ENCODE results near the gene QSOX1. TPM values are rescaled to one million over a fixed set of nuclear protein-coding genes. Genes with fewer than 3 reads are reported as not detected.
"Not testable (repeated sequence)": the region's sequence is repeated elsewhere in the genome, so short reads cannot be mapped to it uniquely, and the experiment has no call there.

Gene QSOX1, protein sequence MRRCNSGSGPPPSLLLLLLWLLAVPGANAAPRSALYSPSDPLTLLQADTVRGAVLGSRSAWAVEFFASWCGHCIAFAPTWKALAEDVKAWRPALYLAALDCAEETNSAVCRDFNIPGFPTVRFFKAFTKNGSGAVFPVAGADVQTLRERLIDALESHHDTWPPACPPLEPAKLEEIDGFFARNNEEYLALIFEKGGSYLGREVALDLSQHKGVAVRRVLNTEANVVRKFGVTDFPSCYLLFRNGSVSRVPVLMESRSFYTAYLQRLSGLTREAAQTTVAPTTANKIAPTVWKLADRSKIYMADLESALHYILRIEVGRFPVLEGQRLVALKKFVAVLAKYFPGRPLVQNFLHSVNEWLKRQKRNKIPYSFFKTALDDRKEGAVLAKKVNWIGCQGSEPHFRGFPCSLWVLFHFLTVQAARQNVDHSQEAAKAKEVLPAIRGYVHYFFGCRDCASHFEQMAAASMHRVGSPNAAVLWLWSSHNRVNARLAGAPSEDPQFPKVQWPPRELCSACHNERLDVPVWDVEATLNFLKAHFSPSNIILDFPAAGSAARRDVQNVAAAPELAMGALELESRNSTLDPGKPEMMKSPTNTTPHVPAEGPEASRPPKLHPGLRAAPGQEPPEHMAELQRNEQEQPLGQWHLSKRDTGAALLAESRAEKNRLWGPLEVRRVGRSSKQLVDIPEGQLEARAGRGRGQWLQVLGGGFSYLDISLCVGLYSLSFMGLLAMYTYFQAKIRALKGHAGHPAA
- polyA plus RNA-seq = 10 to 100 TPM; 14.7 to 18.7 (median 15.8) TPM

DNA sequence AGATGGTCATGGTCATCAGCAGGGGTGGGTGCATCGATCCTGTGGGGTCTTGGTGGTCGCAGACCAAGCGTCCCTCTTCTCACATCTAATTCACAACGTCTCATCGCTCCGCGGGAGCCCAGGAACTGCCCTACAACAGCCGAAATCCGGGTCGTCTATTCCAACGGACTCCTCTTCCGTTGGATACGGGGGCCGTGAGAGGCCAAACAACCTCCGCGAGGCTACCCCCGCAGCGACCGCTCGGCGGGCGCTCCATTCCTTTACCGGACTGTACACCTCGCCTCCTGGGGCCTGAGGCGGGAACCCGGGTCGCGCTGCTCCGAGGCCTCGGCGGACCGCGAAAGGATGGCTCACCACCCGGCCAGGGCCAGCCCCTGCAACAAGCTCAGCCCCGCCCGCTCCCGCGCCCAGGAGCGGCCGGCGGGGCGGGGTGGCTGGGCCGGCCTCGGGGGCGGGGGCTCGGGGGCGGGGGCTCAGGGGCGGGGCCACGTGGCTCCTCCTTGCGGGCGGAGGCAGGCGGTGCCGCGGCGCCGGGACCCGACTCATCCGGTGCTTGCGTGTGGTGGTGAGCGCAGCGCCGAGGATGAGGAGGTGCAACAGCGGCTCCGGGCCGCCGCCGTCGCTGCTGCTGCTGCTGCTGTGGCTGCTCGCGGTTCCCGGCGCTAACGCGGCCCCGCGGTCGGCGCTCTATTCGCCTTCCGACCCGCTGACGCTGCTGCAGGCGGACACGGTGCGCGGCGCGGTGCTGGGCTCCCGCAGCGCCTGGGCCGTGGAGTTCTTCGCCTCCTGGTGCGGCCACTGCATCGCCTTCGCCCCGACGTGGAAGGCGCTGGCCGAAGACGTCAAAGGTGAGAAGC, at the start of gene QSOX1:
TSS of gene QSOX1 (plus strand) at position 545 of the 857 bp plus-strand sequence. CDS start at position 584, 39 bp downstream.
- peaks cover 5 to 20% (median 8%) of the 10 kb centered on the region in 3 donors for H3K27me3 Mint-ChIP-seq (ENCODE audit: low read depth in 3 of 3)
- H3K36me3 Mint-ChIP-seq = no peaks in the 10 kb centered on the region
- H3K27ac Mint-ChIP-seq = peak within 1 kb of the TSS; percentile 78 to 93 (median 90)
- DNase-seq = peak; percentile 88 to 92 (median 92)
- no peaks in the 10 kb centered on the region for H3K9me3 Mint-ChIP-seq
- peak within 1 kb of the TSS; percentile 89 to 94 (median 90) for H3K4me3 Mint-ChIP-seq
- H3K4me1 Mint-ChIP-seq = peaks cover 23 to 36% of the 10 kb centered on the region in 2 donors

DNA sequence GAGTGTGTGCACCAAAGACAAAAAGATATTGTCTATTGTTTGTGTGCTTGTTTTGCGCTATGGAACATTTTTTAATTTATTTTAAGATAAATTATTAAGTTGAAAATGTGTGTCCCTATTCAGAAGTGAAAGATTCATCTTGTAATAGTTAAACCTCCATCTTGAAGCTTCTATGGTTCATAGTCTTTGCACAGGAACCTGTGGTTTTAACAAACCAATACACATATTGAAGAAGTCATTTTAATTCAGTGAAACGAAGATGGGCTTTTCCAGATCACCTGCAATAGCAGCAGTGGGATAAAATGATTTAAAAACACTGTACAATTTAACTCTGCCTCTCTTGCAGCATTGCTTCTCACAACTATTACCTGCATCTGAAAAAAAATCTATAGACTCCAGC, 42.6 kb upstream of the QSOX1 start:
- Mint-ChIP-seq H3K4me1 (peaks cover 20 to 21% of the 10 kb centered on the region in 2 donors), H3K27ac (peak overlapping the region in 3 of 6 donors; percentile 42 to 79 (median 50)), H3K4me3 (peak overlapping the region in 4 of 5 donors; percentile 25 to 46 (median 34)), H3K9me3 (no peaks in the 10 kb centered on the region), H3K27me3 (ENCODE audit: low read depth in 3 of 3) (peaks cover 0 to 6% (median 0%) of the 10 kb centered on the region in 3 donors), H3K36me3 (peaks cover 24 to 40% (median 25%) of the 10 kb centered on the region in 3 donors)
- no peak for DNase-seq

DNA sequence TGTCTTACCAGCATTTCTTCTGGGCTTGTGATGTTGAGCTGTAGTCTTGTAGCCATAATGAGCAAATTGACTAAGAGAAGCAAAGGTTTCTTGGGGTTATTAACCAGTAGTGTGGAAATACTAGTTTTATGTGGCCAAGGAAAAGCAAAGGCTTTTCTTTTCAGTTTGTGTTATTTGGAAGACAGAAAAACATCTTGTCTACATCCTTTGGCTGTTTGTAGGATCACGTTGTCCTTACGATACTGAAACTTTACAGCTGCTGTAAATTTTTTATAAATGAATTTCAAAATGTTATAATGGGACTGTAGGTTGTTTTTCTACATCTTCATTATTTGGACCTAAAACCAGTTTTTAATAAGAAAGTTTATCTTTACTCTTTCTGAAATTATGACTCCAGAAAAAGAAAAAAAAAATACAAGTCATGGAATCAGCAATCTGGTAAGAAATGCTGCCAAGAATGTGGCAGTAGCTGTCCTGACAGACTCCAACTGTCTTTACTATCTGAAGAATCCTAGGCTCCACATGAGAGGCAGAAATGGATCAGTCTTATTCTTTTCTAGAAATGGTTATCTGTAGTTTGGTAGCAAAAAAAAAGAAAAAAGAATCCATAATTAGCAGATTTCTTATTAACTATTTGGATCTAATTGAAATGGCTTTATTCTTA, 41.6 kb upstream of the QSOX1 start:
- H3K4me3 Mint-ChIP-seq = peak overlapping the region in 1 of 5 donors; percentile 27
- H3K27ac Mint-ChIP-seq = peak overlapping the region in 1 of 6 donors; percentile 3

DNA sequence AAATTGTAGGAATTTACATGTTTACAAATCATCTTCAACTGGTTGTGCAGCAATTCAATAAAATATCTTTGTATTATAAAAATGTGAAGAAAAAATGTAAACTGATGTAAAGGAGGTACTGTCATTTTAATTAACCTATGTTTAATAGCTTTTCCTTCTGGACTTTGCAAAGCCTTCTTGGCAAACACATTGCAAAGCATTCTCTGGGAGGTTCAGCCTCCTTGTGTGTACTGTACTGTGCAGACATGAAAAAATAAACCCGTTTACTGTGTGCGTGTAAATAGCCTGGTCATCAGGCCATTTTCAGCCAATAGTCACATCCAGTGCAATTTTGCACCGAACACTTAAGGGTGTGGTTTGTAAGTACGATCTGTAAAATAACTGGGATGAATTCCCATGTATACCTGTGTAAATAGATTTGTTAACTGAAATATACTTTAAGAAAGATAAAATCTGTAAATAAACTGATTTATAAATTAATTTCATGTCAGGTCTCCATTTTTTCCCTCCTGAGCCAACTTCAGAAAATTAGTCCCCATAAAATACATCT, 40.2 kb upstream of the QSOX1 start:
- Mint-ChIP-seq H3K27ac (peak overlapping the region in 1 of 6 donors; percentile 22), H3K4me3 (no peak overlapping the region), H3K9me3 (peaks cover 0 to 2% (median 0%) of the 10 kb centered on the region in 6 donors), H3K36me3 (peaks cover 19 to 40% (median 24%) of the 10 kb centered on the region in 3 donors), H3K4me1 (peaks cover 20 to 21% of the 10 kb centered on the region in 2 donors), H3K27me3 (ENCODE audit: low read depth in 3 of 3) (peaks cover 0 to 4% (median 0%) of the 10 kb centered on the region in 3 donors)
- DNase-seq = no peak

More for the DNA sequence above, 41.6 kb upstream of the QSOX1 start:
- peaks cover 21 to 40% (median 24%) of the 10 kb centered on the region in 3 donors for H3K36me3 Mint-ChIP-seq
- DNase-seq = no peak
- H3K9me3 Mint-ChIP-seq = peaks cover 0 to 2% (median 0%) of the 10 kb centered on the region in 6 donors
- peaks cover 0 to 4% (median 0%) of the 10 kb centered on the region in 3 donors for H3K27me3 Mint-ChIP-seq (ENCODE audit: low read depth in 3 of 3)
- H3K4me1 Mint-ChIP-seq = peaks cover 20 to 21% of the 10 kb centered on the region in 2 donors

DNA sequence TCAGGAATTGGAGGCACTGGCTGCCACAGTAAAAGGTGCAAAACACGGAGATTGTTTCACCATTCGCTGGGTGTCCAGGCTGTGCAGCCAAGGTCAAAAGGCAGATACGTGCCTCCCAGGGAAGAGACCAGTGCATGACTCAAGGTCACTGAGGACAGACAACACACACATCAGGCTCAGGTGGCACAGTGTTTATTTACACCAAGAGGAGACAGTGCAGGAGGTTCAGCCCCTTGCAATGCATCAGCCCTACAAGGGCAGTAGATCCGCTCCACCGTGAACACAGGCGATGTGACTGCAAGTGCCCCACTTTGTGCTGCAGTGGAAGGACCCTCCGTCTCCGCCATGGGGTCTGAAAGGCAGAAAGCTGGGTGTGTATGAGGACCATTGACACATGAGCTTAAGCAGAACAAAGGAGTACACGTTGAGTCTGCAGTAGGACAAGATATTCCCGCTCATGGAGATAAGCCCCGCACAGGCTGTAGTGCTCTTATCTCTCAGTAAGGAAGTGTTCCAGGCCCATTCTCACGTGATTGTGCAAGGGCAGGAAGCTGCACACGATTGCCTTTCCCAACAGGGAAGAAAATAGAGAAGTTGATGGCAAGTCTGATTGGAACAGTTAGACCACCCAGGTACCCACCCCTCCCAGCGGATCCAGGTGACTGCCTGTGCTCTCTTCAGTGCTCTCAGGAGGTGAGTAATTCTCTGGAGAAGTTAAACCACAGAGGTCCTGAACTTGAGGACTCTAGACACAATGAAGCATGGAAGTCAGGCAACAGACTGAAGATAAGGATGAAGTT, 37.5 kb upstream of the QSOX1 start:
- Mint-ChIP-seq H3K27ac (no peak overlapping the region), H3K4me1 (peaks cover 8% of the 10 kb centered on the region in 2 donors), H3K4me3 (no peak overlapping the region), H3K9me3 (peaks cover 0 to 2% (median 0%) of the 10 kb centered on the region in 6 donors), H3K36me3 (peaks cover 11 to 24% (median 14%) of the 10 kb centered on the region in 3 donors), H3K27me3 (ENCODE audit: low read depth in 3 of 3) (peaks cover 0 to 4% (median 2%) of the 10 kb centered on the region in 3 donors)
- DNase-seq = no peak

DNA sequence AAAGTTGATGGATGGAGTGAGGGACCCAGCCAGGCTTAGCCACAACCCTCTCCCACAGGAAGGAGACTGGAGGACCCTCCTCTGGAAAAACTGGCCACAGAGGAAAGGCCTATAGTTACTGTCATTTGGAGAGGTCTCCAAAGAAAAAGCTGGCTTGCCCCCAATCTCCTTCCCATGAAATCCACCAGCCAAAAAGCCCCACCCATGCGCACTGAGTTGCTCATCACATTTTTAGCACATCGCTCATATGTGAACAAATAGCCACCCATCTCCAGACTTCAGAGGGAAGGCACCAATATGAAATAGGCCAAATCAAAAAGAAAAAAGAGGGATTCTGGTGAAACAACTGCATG, 36.9 kb upstream of the QSOX1 start:
- Mint-ChIP-seq H3K4me3 (no peak overlapping the region), H3K9me3 (peaks cover 0 to 2% (median 0%) of the 10 kb centered on the region in 6 donors), H3K36me3 (peaks cover 5 to 18% (median 14%) of the 10 kb centered on the region in 3 donors), H3K27me3 (ENCODE audit: low read depth in 3 of 3) (peaks cover 0 to 4% (median 2%) of the 10 kb centered on the region in 3 donors), H3K4me1 (peaks cover 2% of the 10 kb centered on the region in 2 donors), H3K27ac (no peak overlapping the region)
- DNase-seq = no peak

DNA sequence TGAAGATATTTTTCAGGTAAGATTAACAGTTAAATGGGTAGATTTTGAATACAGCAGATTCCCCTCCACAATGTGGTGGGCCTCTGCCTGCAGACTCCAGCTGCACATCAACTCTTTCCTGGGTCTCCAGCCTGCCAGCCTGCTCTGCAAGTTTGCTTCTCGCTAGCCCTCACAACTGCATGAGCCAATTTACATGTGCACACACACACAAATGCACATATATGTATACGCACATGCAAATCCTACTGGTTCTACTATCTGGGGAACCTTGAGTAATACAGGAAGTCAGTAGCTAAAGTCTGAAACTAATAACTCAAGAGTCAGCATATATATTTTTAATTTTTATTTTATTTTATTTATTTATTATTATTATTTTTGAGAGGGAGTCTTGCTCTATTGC, 34.8 kb upstream of the QSOX1 start:
- no peaks in the 10 kb centered on the region for H3K4me1 Mint-ChIP-seq
- no peak overlapping the region for H3K27ac Mint-ChIP-seq
- peaks cover 0 to 2% (median 0%) of the 10 kb centered on the region in 6 donors for H3K9me3 Mint-ChIP-seq
- peaks cover 0 to 12% (median 9%) of the 10 kb centered on the region in 3 donors for H3K36me3 Mint-ChIP-seq
- no peak overlapping the region for H3K4me3 Mint-ChIP-seq
- peaks cover 0 to 3% (median 2%) of the 10 kb centered on the region in 3 donors for H3K27me3 Mint-ChIP-seq (ENCODE audit: low read depth in 3 of 3)
- no peak for DNase-seq

DNA sequence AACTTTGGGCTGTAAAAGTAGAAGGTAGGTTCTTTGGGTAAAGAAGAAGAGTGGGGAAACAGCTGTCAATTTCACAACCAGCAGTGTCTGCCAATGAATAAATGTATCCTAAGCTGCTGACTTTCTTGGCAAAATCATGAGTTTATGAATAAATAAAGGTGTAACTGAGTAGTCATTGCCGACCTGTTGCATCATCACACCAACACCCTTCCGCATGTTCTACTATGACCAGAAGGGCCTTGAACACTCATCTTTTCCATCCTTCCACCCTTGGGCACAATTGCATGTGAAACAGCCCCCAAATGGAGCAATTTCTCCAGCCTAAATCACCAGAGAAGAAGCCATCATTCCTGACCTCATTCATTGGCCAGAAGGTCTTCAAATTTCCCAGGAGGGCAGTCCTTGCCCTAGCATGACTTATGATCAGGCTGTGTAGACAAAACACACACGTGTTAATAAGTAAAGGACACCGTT, 31.2 kb upstream of the QSOX1 start:
- no peaks in the 10 kb centered on the region for H3K4me1 Mint-ChIP-seq
- H3K27me3 Mint-ChIP-seq (ENCODE audit: low read depth in 3 of 3) = peaks cover 0 to 3% (median 2%) of the 10 kb centered on the region in 3 donors
- no peak for DNase-seq
- H3K27ac Mint-ChIP-seq = no peak overlapping the region
- no peaks in the 10 kb centered on the region for H3K9me3 Mint-ChIP-seq
- H3K36me3 Mint-ChIP-seq = no peaks in the 10 kb centered on the region
- no peak overlapping the region for H3K4me3 Mint-ChIP-seq

DNA sequence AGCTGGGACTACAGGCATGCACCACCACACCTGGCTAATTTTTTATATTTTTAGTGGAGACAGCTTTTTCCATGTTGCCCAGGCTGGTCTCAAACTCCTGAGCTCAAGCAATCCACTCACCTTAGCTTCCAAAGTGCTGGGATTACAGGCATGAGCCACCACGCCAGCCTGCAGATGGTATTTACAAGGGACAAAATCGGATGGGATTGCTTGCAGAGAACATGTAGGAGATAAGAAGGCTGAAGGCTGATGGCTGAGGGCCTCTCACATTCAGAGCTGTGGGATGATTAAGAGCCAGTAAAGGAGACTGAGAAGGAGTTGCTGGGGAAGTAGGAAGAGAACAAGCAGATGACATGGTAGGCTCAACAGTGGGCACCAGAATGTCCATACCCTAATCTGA, 24.0 kb upstream of the QSOX1 start:
- H3K27ac Mint-ChIP-seq = no peak overlapping the region

DNA sequence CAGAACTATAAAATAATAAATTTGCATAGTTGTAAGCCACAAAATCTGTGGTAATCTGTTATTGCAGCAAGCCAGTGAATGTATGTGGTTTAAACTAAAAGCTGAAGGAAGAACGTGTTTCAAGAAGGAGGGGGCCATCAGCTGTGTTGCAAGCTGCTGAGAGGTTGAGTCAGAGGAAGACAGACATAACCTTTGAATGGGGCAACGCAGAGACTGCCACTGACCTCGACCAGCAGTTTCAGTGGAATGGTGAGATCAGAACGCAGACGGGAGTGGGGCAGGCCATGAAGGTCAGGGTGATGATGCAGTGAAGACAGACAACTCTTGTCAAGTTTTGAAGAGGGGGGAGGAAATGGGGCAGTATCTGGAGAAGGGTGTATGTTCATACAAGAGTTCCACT, 23.2 kb upstream of the QSOX1 start:
- no peak overlapping the region for H3K4me3 Mint-ChIP-seq
- peaks cover 0 to 1% (median 0%) of the 10 kb centered on the region in 6 donors for H3K9me3 Mint-ChIP-seq
- no peak for DNase-seq
- peaks cover 2 to 4% (median 3%) of the 10 kb centered on the region in 3 donors for H3K27me3 Mint-ChIP-seq (ENCODE audit: low read depth in 3 of 3)
- H3K36me3 Mint-ChIP-seq = no peaks in the 10 kb centered on the region
- no peak overlapping the region for H3K27ac Mint-ChIP-seq
- no peaks in the 10 kb centered on the region for H3K4me1 Mint-ChIP-seq

More for the DNA sequence above, 24.0 kb upstream of the QSOX1 start:
- no peak for DNase-seq
- H3K36me3 Mint-ChIP-seq = no peaks in the 10 kb centered on the region
- H3K9me3 Mint-ChIP-seq = peaks cover 0 to 1% (median 0%) of the 10 kb centered on the region in 6 donors
- H3K4me3 Mint-ChIP-seq = no peak overlapping the region
- no peaks in the 10 kb centered on the region for H3K4me1 Mint-ChIP-seq
- H3K27me3 Mint-ChIP-seq (ENCODE audit: low read depth in 3 of 3) = peaks cover 0 to 3% (median 2%) of the 10 kb centered on the region in 3 donors

DNA sequence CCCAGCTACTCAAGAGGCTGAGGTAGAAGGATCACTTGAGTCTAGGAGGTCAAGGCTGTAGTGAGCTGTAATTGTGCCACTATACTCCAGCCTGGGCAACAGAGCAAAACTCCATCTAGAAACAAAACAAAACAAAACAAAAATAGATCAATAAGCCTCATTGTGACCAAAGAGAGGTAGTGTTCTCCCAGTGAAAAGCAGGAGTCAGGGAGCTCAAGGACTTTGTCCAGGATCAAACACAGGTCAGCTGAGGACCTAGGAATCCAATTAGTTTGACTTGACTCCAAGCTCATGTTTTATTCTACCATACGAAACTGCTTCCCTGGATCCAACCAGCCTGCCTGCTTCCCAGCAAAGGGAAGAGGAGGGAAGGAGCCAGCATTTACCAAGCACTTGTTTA, 21.5 kb upstream of the QSOX1 start:
- DNase-seq = no peak
- Mint-ChIP-seq H3K27me3 (ENCODE audit: low read depth in 3 of 3) (peaks cover 3 to 6% (median 4%) of the 10 kb centered on the region in 3 donors), H3K27ac (no peak overlapping the region), H3K36me3 (no peaks in the 10 kb centered on the region), H3K4me3 (no peak overlapping the region), H3K9me3 (peaks cover 0 to 1% (median 0%) of the 10 kb centered on the region in 6 donors), H3K4me1 (no peaks in the 10 kb centered on the region)

DNA sequence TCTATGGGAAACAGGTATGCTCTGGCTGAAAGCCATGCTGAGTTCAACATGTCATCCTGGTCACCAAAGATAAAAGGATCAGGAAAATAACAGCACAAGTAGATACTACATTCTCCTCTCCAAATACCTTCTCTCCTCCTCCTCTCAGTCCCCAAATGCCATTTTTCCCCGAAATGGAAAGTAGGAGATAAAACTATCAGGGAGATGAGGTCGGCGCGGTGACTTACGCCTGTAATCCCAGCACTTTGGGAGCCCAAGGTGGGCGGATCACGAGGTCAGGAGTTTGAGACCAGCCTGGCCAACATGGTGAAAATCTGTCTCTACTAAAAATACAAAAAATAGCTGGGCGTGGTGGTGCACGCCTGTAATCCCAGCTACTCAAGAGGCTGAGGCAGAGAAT, 21.0 kb upstream of the QSOX1 start:
- not testable (repeated sequence) for H3K4me1 Mint-ChIP-seq; H3K27ac Mint-ChIP-seq; H3K36me3 Mint-ChIP-seq; H3K4me3 Mint-ChIP-seq; H3K27me3 Mint-ChIP-seq (ENCODE audit: low read depth in 3 of 3); DNase-seq; H3K9me3 Mint-ChIP-seq
